OCI-LY1 (cell line): ENCODE data around the gene PYGM.

Experiments used
- EZH2 ChIP-seq: fragments of 200-600 bp; sonication (generic), shearing (Covaris generic); IDR thresholded peaks from 2 replicates; pipeline ENCODE4 v1.8.0; 2017; ENCODE audit warnings: borderline replicate concordance, mixed run types, mild to moderate bottlenecking, antibody characterized with exemption, low read length, moderate library complexity, mixed read lengths
- TF ChIP-seq, protein P1 (sequence below): fragments of 200-600 bp; sonication (generic), shearing (Covaris generic); IDR thresholded peaks from 2 replicates; pipeline ENCODE4 v1.5.1; 2017; ENCODE audit warnings: mild to moderate bottlenecking, antibody characterized with exemption, low read length, moderate library complexity, mixed read lengths

DNA sequence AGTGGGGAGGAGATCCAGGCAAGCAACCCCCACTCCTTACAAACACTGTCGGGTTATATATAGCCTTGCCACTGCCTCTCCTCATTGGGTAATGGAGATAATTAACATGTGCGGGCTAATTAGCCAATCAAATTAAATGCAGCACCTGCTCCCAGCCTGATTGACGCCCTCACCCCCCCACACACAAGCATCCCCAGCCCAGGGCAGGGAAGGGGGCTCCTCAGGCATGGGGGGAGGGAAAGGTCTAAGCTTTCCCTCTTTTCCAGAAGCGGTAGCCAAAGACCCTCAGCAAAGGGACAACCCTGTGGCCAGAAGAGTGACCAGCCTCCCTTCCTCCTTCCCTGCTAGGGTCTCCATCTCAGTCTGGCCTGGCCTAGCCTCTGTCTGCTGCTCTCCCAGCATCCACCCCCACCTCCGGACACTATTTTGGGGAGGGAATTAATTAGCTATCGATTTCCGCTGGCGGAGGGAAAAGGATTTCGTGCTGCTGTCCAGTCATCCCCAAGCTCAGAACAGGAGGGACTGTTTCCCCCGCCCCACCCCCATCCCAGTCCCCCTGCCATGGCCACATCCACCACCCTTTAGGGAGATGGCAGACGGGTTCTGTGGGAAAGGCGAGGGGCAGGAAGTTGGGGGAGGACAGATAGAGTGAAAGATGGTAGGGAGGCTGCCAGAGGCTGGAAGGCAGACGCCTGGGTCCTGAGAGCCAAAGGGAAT, 43.9 kb downstream of the PYGM start:
- TF ChIP-seq, protein P1, sequence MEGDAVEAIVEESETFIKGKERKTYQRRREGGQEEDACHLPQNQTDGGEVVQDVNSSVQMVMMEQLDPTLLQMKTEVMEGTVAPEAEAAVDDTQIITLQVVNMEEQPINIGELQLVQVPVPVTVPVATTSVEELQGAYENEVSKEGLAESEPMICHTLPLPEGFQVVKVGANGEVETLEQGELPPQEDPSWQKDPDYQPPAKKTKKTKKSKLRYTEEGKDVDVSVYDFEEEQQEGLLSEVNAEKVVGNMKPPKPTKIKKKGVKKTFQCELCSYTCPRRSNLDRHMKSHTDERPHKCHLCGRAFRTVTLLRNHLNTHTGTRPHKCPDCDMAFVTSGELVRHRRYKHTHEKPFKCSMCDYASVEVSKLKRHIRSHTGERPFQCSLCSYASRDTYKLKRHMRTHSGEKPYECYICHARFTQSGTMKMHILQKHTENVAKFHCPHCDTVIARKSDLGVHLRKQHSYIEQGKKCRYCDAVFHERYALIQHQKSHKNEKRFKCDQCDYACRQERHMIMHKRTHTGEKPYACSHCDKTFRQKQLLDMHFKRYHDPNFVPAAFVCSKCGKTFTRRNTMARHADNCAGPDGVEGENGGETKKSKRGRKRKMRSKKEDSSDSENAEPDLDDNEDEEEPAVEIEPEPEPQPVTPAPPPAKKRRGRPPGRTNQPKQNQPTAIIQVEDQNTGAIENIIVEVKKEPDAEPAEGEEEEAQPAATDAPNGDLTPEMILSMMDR: no peak
- TF ChIP-seq EZH2: no peak
